GM12878 (cell line): Measurements from ENCODE around the gene C1QB. TPM values are rescaled to one million over a fixed set of nuclear protein-coding genes. Genes with fewer than 3 reads are reported as not detected.
"Not testable (repeated sequence)": the region's sequence is repeated elsewhere in the genome, so short reads cannot be mapped to it uniquely, and the experiment has no call there.

Experiments used
- ATAC-seq: fragments of 200-7000 bp; cut with Tn5 transposase; 3 replicates; pipeline ENCODE4 v1.9.1; 2020; ENCODE audit warnings: mild to moderate bottlenecking, moderate library complexity
- BruUV-seq: library from RNA; stranded (reverse); fragments of 400-500 nt; replicated peaks from 2 replicates; lab custom pipeline; 2021; lab: Mats Ljungman, UMichigan
- CTCF ChIA-PET: fragments of 300-600 bp; sonication (Branson Sonifier 250); formaldehyde crosslinking; extraction: SDS; loops from one replicate; lab custom pipeline; 2021; ENCODE audit warnings: inconsistent platforms; lab: Yijun Ruan, JAX
- POLR2A ChIA-PET: fragments of 350-600 bp; formaldehyde crosslinking; extraction: SDS; loops from one replicate; lab custom pipeline; 2021; ENCODE audit warnings: inconsistent platforms; lab: Charles Lee
- RAD21 ChIA-PET: fragments of 300-600 bp; sonication (Branson Sonifier 250); formaldehyde crosslinking; loops from one replicate; lab custom pipeline; 2023; ENCODE audit warnings: antibody characterized with exemption; ENCODE audit not compliant: unreplicated experiment; lab: Charles Lee
- SMC1A ChIA-PET: fragments of 300-600 bp; sonication (Branson Sonifier 250); formaldehyde crosslinking; loops from one replicate; lab custom pipeline; 2023; ENCODE audit not compliant: unreplicated experiment, uncharacterized antibody; lab: Charles Lee
- DNase-seq: peaks from one replicate; pipeline ENCODE4 v3.0.0-alpha.2; 2011; ENCODE audit warnings: low read depth, low spot score
- FAIRE-seq: peaks from 3 replicates; lab custom pipeline; 2011; peaks lifted over from hg19 to GRCh38; lab: Jason Lieb, UNC
- H2AFZ ChIP-seq: 2 replicates; pipeline ENCODE4 v1.6.0; 2011; ENCODE audit warnings: low read depth, low read length, control low read depth; ENCODE audit not compliant: control insufficient read depth
- H3K27ac ChIP-seq: 2 replicates; pipeline ENCODE4 v1.5.1; 2011; ENCODE audit warnings: control low read depth; ENCODE audit not compliant: control insufficient read depth, insufficient read depth
- H3K27me3 ChIP-seq, 2 experiments: replicated peaks in 1 of 2; 2 replicates each; pipeline versions ENCODE4 v1.6.0 to v1.6.1; 2011; ENCODE audit warnings: low read length in 1 of 2; ENCODE audit not compliant: control insufficient read depth in 2 of 2, insufficient read depth in 2 of 2
- H3K36me3 ChIP-seq, 2 experiments: 2 replicates each; pipeline ENCODE4 v1.5.1; 2011; ENCODE audit warnings: low read length in 1 of 2; ENCODE audit not compliant: control insufficient read depth in 2 of 2, insufficient read depth in 2 of 2
- H3K4me1 ChIP-seq: 2 replicates; pipeline ENCODE4 v1.6.1; 2011; ENCODE audit warnings: mild to moderate bottlenecking, low read length, moderate library complexity, mixed read lengths; ENCODE audit not compliant: control insufficient read depth, insufficient read depth
- H3K4me2 ChIP-seq: 2 replicates; pipeline ENCODE4 v1.6.0; 2011; ENCODE audit warnings: control low read depth; ENCODE audit not compliant: control insufficient read depth, insufficient read depth
- H3K4me3 ChIP-seq: fragments of 200-600 bp; sonication (generic); 2 replicates; pipeline ENCODE4 v1.5.1; 2016
- H3K79me2 ChIP-seq: 2 replicates; pipeline ENCODE4 v1.6.0; 2011; ENCODE audit warnings: low read length; ENCODE audit not compliant: control insufficient read depth, insufficient read depth
- H3K9ac ChIP-seq: 2 replicates; pipeline ENCODE4 v1.8.0; 2011; ENCODE audit warnings: low read length, control low read depth, mixed read lengths; ENCODE audit not compliant: control insufficient read depth, insufficient read depth
- H3K9me3 ChIP-seq: replicated peaks from 3 replicates; pipeline ENCODE4 v1.5.1; 2011; ENCODE audit warnings: mild to moderate bottlenecking, low read length; ENCODE audit not compliant: control insufficient read depth, insufficient read depth
- H4K20me1 ChIP-seq: 2 replicates; pipeline ENCODE4 v1.6.0; 2011; ENCODE audit not compliant: control insufficient read depth, insufficient read depth
- BHLHE40 ChIP-seq, 2 experiments: fragments of 450-650 bp in 1 of 2; IDR thresholded peaks; 2 replicates each; pipeline ENCODE4 v1.6.1; 2011 to 2017; ENCODE audit warnings: low read depth in 2 of 2, borderline replicate concordance in 1 of 2, improper control_type of control experiment in 1 of 2, low read length in 1 of 2, mild to moderate bottlenecking in 1 of 2
- MTA3 ChIP-seq: IDR thresholded peaks from 2 replicates; pipeline ENCODE4 v1.6.1; 2012; ENCODE audit warnings: low read length, inconsistent platforms, borderline replicate concordance
- NRF1 ChIP-seq: conservative IDR thresholded peaks from 2 replicates; pipeline ENCODE4 v1.6.1; 2011; ENCODE audit warnings: mild to moderate bottlenecking, low read depth, low read length, improper control_type of control experiment
- WGBS: methylation state at CpG from one replicate; pipeline ENCODE4 v1.1.6; 2016; ENCODE audit warnings: low lambda C conversion rate; ENCODE audit not compliant: insufficient replicate concordance, insufficient coverage; ENCODE audit errors: missing lambda C conversion rate; 5-methylcytosine and 5-hydroxymethylcytosine counted together
- in situ Hi-C: fragments of 300-500 bp; cut with MboI; formaldehyde crosslinking; loops from 9 replicates; pipeline ENCODE4 v1.14.3; 2018; ENCODE audit warnings: mixed read lengths
- intact Hi-C: fragments of 100-400 bp; cut with micrococcal nuclease; formaldehyde crosslinking; loops from one replicate; pipeline ENCODE4 v1.14.2; 2022; ENCODE audit not compliant: unreplicated experiment
- polyA plus RNA-seq, 11 experiments: library from polyadenylated mRNA; depleted of rRNA in 4 of 11; unstranded in 6 of 11; stranded (reverse) in 5 of 11; fragments of >200 nt; fragmentation: Nextera tagmentation in 4 of 11; fragmentation: Illumina TruSeq in 1 of 11; extraction: Ambion mirVana in 4 of 11; extraction: Trizol in 1 of 11; gene quantifications; 1 replicate in 1 of 11; 2 replicates in 10 of 11; pipeline versions ENCODE4 v1.2.1 to v1.2.3, GENCODE V29; 2011 to 2016; ENCODE audit warnings: inconsistent platforms in 2 of 11, missing spikeins in 2 of 11, low read depth in 1 of 11
- total RNA-seq, 4 experiments: library from RNA; depleted of rRNA in 3 of 4; stranded (reverse); fragments of >200 nt in 3 of 4; fragmentation: Illumina TruSeq in 1 of 4; extraction: Trizol in 1 of 4; gene quantifications; 2 replicates each; pipeline versions ENCODE4 v1.2.1 to v1.2.3, GENCODE V29; 2013 to 2021
- TF ChIP-seq, protein P1 (sequence below): IDR thresholded peaks from 2 replicates; pipeline ENCODE4 v1.6.1; 2012; ENCODE audit warnings: low read depth, low read length, improper control_type of control experiment

Gene C1QB
- total and polyA plus RNA-seq, 10 of the 15 experiments (the other 5 are each of a cell fraction or from before 2014, with no cell fraction given), result 0.62 TPM; not detected in 9

DNA sequence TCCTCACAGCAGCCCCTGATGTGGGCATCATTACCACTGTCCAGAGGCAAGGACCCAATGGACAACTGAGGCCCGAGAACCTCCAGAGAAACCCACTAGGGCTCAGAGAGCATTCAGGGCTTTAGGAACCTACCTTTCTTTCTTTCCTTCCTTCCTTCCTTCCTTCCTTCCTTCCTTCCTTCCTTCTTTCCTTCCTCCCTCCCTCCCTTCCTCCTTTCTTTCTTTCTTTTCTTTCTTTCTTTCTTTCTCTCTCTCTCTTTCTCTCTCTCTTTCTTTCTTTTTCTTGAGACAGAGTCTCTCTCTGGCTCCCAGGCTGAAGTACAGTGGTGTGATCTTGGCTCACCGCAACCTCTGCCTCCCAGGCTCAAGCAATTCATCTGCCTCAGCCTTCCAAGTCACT lies 15.8 kb downstream of the C1QB start:
- CTCF ChIA-PET, in situ Hi-C loops, H3K4me1 ChIP-seq, H3K36me3 ChIP-seq, H4K20me1 ChIP-seq, H3K79me2 ChIP-seq, DNase-seq, H3K9me3 ChIP-seq, SMC1A ChIA-PET, RAD21 ChIA-PET, intact Hi-C loops, H3K27me3 ChIP-seq, H2AFZ ChIP-seq, H3K27ac ChIP-seq, POLR2A ChIA-PET, H3K4me3 ChIP-seq, BruUV-seq, H3K4me2 ChIP-seq, FAIRE-seq, ATAC-seq, H3K9ac ChIP-seq: not testable (repeated sequence)
- 25% methylated on average over 2 of the region's 2 CpGs for WGBS

DNA sequence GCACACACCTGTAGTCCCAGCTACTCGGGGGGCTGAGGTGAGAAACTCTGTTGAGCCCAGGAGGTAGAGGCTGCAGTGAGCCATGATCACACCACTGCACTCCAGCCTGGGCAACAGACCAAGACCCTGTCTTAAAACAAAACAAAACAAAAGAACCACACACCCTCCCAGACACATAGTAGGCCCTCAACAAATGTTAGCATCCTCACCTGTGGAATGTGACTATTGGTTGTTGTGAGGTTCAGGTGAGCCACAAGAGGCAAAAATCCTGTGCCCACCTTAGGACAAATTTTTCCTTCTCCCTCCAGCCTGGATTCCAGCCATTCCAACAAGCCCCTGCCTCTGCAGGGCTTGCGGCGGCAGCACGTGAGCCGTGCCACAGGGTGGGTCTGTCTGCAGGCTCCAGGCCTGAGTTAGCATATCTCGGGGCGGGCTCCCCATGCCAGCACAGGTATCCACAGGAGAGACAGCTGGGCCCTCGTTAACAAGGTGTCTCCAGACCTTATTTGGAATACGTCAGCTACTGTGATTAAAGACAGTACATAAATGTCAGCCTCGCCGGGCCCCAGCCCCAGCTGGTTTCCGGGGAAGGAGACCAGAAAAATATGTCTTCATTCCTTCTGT lies 17.4 kb downstream of the C1QB start:
- TF ChIP-seq MTA3 (no peak), BHLHE40 (IDR thresholded peaks at IDR 0.05; ENCODE audit: borderline replicate concordance in 1 of 2, low read depth in 2 of 2, low read length in 1 of 2) (no peak), NRF1 (no peak)
- TF ChIP-seq, protein P1, sequence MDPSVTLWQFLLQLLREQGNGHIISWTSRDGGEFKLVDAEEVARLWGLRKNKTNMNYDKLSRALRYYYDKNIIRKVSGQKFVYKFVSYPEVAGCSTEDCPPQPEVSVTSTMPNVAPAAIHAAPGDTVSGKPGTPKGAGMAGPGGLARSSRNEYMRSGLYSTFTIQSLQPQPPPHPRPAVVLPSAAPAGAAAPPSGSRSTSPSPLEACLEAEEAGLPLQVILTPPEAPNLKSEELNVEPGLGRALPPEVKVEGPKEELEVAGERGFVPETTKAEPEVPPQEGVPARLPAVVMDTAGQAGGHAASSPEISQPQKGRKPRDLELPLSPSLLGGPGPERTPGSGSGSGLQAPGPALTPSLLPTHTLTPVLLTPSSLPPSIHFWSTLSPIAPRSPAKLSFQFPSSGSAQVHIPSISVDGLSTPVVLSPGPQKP, result no peak
- in situ Hi-C loops, result no loop called here

More for the DNA sequence above, 17.4 kb downstream of the C1QB start:
- no peaks in the 10 kb centered on the region for H3K79me2 ChIP-seq
- H3K27ac ChIP-seq, result no peak overlapping the region
- no peaks in the 10 kb centered on the region for H4K20me1 ChIP-seq
- POLR2A ChIA-PET, result no interaction called here
- DNase-seq (no peak), FAIRE-seq (no peak), ATAC-seq (no peak)
- 35% methylated on average over 12 of the region's 12 CpGs for WGBS
- BruUV-seq, result no TSS peak
- peaks cover 2% of the 10 kb centered on the region in 2 experiments; a peak in 2 of 4 replicates for H3K27me3 ChIP-seq
- SMC1A ChIA-PET, result no interaction called here
- RAD21 ChIA-PET, result no interaction called here
- H3K4me3 ChIP-seq, result no peak overlapping the region
- no peaks in the 10 kb centered on the region for H3K9me3 ChIP-seq
- no peak overlapping the region for H3K4me2 ChIP-seq
- intact Hi-C loops, result no loop called here
- H3K9ac ChIP-seq, result no peak overlapping the region
- CTCF ChIA-PET, result no interaction called here
- H3K4me1 ChIP-seq, result no peaks in the 10 kb centered on the region
- no peak overlapping the region for H2AFZ ChIP-seq
- H3K36me3 ChIP-seq, result no peaks in the 10 kb centered on the region
